Neural crest cell (in vitro differentiated cells): ENCODE data around the gene RNASE8. TPM values are rescaled to one million over a fixed set of nuclear protein-coding genes. Genes with fewer than 3 reads are reported as not detected.
"Not testable (repeated sequence)": the region's sequence is repeated elsewhere in the genome, so short reads cannot be mapped to it uniquely, and the experiment has no call there.

Experiments
- DNase-seq: peaks from one replicate; pipeline ENCODE4 v3.0.0; 2021; ENCODE audit warnings: low read depth, mixed read lengths, low spot score
- H3K27ac Mint-ChIP-seq: one replicate; pipeline ENCODE4 v1.8.0; 2021; ENCODE audit warnings: mild to moderate bottlenecking, mixed read lengths; ENCODE audit not compliant: unreplicated experiment
- H3K27me3 Mint-ChIP-seq: 2 replicates; pipeline ENCODE4 v1.8.0; 2021; ENCODE audit warnings: low read depth, mild to moderate bottlenecking, mixed read lengths
- H3K36me3 Mint-ChIP-seq: 2 replicates; pipeline ENCODE4 v1.8.0; 2021; ENCODE audit warnings: low read depth, mild to moderate bottlenecking, mixed read lengths
- H3K4me1 Mint-ChIP-seq: 2 replicates; pipeline ENCODE4 v1.8.0; 2021; ENCODE audit warnings: mixed read lengths
- H3K4me3 Mint-ChIP-seq: one replicate; pipeline ENCODE4 v1.8.0; 2021; ENCODE audit warnings: mild to moderate bottlenecking, mixed read lengths
- H3K9me3 Mint-ChIP-seq: 2 replicates; pipeline ENCODE4 v1.8.0; 2021; ENCODE audit warnings: mixed read lengths
- CTCF ChIP-seq: fragments of 200-600 bp; sonication (generic); conservative IDR thresholded peaks from 2 replicates; pipeline ENCODE4 v1.5.0; 2021; ENCODE audit warnings: antibody characterized with exemption, mild to moderate bottlenecking
- long read RNA-seq: library from polyadenylated mRNA; unstranded; transcript quantifications from one replicate; pipeline ENCODE4 v2.0.0, GENCODE V29; 2020
- total RNA-seq: library from RNA; stranded (reverse); gene quantifications from 2 replicates; pipeline ENCODE4 v1.2.1, GENCODE V29; 2021

Gene RNASE8
- total RNA-seq, result not detected in 2 replicates
- long read RNA-seq, result 0 reads

GRCh38 chr14:21057803-21058675, at the start of gene RNASE8:
TSS of gene RNASE8 (plus strand) at chr14:21057822. CDS start at chr14:21057893, 71 bp downstream.
- Mint-ChIP-seq H3K36me3 (no peaks in the 10 kb centered on the region), H3K27me3 (no peaks in the 10 kb centered on the region), H3K4me3 (no peak within 1 kb of the TSS), H3K4me1 (peaks cover under 1% of the 10 kb centered on the region), H3K9me3 (no peaks in the 10 kb centered on the region), H3K27ac (no peak within 1 kb of the TSS)
- DNase-seq, result no peak
- TF ChIP-seq CTCF, result no peak

GRCh38 chr14:21009721-21010120, 47.9 kb upstream of the RNASE8 start:
- not testable (repeated sequence) for H3K27ac Mint-ChIP-seq, H3K4me3 Mint-ChIP-seq, DNase-seq, H3K9me3 Mint-ChIP-seq, H3K36me3 Mint-ChIP-seq
- peaks cover 23% of the 10 kb centered on the region for H3K27me3 Mint-ChIP-seq
- peaks cover 11% of the 10 kb centered on the region for H3K4me1 Mint-ChIP-seq

- Mint-ChIP-seq H3K4me3 (no peak overlapping the region), H3K27me3 (peaks cover 25% of the 10 kb centered on the region)
- no peak for TF ChIP-seq CTCF
Measured at GRCh38 chr14:21011136-21011535, 46.5 kb upstream of the RNASE8 start.

GRCh38 chr14:21014761-21015190, 42.8 kb upstream of the RNASE8 start:
- H3K4me3 Mint-ChIP-seq, result no peak overlapping the region
- peaks cover 6% of the 10 kb centered on the region for H3K4me1 Mint-ChIP-seq
- TF ChIP-seq CTCF, result peak; percentile 94
- H3K27me3 Mint-ChIP-seq, result peaks cover 25% of the 10 kb centered on the region
- H3K27ac Mint-ChIP-seq, result no peak overlapping the region
- no peaks in the 10 kb centered on the region for H3K9me3 Mint-ChIP-seq
- peak; percentile 96 for DNase-seq
- H3K36me3 Mint-ChIP-seq, result no peaks in the 10 kb centered on the region

More at GRCh38 chr14:21011136-21011535, 46.5 kb upstream of the RNASE8 start:
- Mint-ChIP-seq H3K36me3 (no peaks in the 10 kb centered on the region), H3K4me1 (peaks cover 13% of the 10 kb centered on the region), H3K9me3 (no peaks in the 10 kb centered on the region), H3K27ac (no peak overlapping the region)
- DNase-seq, result no peak

- TF ChIP-seq CTCF, result no peak
- no peak for DNase-seq
- H3K4me1 Mint-ChIP-seq, result peaks cover 6% of the 10 kb centered on the region
- no peaks in the 10 kb centered on the region for H3K9me3 Mint-ChIP-seq
- peaks cover 25% of the 10 kb centered on the region for H3K27me3 Mint-ChIP-seq
- no peaks in the 10 kb centered on the region for H3K36me3 Mint-ChIP-seq
- no peak overlapping the region for H3K4me3 Mint-ChIP-seq
- H3K27ac Mint-ChIP-seq, result no peak overlapping the region
Measured at GRCh38 chr14:21015312-21015711, 42.3 kb upstream of the RNASE8 start.
